Coronary artery (tissue), 2 donors: Measurements from ENCODE around the gene ARHGAP22.

Source experiments
- DNase-seq: peaks from one replicate; pipeline ENCODE4 v3.0.0-alpha.2; 2017; ENCODE audit warnings: low spot score
- H3K27ac ChIP-seq, 2 donors: fragments of 200-600 bp; sonication (generic); one replicate each; pipeline ENCODE4 v1.5.1; 2016 to 2019
- H3K4me3 ChIP-seq: fragments of 200-600 bp; sonication (generic); 2 replicates; pipeline ENCODE4 v1.5.1; 2016; ENCODE audit warnings: mild to moderate bottlenecking, moderate library complexity
- TF ChIP-seq, protein P1 (sequence below): fragments of 200-600 bp; sonication (generic); IDR thresholded peaks from one replicate; pipeline ENCODE4 v1.5.1; 2019; ENCODE audit warnings: antibody characterized with exemption

ARHGAP22 gene

DNA sequence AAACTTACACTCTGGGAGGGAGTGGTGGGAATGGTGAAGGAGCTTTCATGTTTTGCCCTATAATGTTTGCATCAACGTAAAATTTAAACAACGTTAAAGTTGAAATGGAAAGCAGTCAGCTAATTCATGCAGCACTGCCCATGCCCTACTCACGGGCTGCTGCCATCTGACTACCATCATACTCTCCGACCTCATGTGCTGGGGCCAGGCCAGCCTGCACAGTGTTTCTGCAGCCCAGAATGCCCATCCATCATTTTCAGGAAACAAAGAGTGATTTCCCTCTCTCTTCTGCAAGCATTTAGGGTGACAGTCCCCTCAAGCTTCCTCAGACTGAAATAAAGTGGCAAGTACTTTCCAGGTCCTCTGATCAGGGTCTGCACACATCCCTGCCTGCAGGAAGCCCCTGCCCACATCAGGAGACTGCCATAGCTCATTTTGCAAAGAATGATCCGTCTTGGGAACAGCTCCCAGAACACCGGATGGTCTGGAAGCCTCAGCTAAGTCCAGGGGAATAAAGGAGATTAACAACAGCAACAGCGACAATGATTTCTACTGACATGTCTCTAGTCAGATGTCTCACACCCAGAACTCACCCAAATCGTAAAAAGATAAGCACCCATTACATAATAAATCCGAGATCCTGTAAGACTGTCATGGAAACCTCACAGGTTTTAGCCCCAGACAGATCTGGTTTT lies 40.3 kb downstream of the ARHGAP22 start:
- TF ChIP-seq, protein P1, sequence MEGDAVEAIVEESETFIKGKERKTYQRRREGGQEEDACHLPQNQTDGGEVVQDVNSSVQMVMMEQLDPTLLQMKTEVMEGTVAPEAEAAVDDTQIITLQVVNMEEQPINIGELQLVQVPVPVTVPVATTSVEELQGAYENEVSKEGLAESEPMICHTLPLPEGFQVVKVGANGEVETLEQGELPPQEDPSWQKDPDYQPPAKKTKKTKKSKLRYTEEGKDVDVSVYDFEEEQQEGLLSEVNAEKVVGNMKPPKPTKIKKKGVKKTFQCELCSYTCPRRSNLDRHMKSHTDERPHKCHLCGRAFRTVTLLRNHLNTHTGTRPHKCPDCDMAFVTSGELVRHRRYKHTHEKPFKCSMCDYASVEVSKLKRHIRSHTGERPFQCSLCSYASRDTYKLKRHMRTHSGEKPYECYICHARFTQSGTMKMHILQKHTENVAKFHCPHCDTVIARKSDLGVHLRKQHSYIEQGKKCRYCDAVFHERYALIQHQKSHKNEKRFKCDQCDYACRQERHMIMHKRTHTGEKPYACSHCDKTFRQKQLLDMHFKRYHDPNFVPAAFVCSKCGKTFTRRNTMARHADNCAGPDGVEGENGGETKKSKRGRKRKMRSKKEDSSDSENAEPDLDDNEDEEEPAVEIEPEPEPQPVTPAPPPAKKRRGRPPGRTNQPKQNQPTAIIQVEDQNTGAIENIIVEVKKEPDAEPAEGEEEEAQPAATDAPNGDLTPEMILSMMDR = no peak
- Histone ChIP-seq H3K4me3 (no peak overlapping the region), H3K27ac (no peak overlapping the region)
- peak; percentile 29 for DNase-seq

DNA sequence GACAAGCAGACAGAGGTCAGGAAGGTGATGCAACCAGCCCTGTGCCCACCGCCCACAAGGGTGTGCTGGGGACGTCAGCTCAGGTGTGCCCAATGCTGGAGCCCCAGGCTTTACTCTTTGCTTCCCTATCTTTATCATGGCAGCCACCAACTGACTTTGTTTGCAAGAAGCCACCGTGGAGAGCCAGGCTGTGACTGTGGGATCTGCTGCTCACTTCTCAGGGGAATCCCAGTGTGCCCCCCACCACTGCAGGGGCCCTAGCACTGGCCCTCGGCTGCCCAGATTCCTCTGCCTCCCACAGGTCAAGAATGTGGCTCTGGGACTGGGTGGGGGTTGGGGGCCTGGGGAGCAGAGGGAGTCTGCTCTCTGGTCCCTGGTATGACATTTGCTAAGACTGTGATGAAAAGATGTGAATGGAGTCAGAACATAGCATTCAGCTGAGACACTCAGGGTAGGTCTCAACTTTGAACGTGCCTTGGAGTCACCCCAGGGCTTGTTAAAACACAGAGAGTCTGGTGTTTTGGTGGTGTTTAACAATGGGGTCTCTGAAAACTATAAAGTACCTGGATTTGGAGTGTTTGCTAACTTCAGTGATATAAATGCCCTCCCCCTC lies 47.3 kb downstream of the ARHGAP22 start:
- DNase-seq = peak; percentile 55
- Histone ChIP-seq H3K4me3 (no peak overlapping the region), H3K27ac (no peak overlapping the region)
- TF ChIP-seq, protein P1 = no peak

DNA sequence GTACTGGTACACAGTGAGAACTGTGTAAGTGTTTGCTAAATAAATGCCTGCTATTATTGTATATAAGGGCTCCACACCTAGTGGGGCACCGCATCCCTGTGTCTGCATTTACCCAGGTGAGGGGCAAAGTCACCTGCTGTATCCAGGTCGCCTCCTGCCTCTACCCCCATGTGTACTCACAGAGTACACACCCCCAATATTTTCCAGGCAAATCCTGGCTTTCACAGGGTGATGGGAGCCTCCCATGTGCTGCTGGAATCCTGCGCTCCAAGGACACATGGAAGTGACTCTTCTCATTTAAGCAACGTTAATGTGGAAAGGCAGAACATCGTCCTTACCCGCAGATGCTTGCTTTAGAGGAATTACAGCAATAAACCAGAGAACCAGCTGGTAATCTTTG lies 48.2 kb downstream of the ARHGAP22 start:
- peak; percentile 50 for DNase-seq
- H3K4me3 ChIP-seq = no peak overlapping the region
- TF ChIP-seq, protein P1 = no peak
- no peak overlapping the region for H3K27ac ChIP-seq

DNA sequence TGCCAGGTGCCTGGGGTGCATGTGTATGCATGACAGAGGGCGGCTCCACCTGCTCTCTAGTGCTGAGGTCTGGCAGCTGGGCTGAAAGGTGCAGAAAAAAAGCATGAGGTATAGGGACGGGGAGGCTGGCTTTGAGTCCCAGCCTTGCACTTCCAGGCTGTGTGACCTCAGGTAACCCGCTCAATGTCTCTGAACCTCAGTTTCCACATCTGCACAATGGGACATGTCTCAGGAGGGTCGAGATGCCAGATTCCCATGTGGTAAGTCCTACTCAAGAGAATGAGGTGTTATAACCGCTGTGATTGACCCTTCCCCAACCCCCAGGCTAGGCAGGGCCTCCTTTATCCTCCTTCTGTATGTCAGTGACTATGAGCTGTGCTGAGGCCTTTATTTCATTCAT lies 48.8 kb downstream of the ARHGAP22 start:
- Histone ChIP-seq H3K4me3 (no peak overlapping the region), H3K27ac (no peak overlapping the region)
- DNase-seq = no peak
- TF ChIP-seq, protein P1 = no peak

DNA sequence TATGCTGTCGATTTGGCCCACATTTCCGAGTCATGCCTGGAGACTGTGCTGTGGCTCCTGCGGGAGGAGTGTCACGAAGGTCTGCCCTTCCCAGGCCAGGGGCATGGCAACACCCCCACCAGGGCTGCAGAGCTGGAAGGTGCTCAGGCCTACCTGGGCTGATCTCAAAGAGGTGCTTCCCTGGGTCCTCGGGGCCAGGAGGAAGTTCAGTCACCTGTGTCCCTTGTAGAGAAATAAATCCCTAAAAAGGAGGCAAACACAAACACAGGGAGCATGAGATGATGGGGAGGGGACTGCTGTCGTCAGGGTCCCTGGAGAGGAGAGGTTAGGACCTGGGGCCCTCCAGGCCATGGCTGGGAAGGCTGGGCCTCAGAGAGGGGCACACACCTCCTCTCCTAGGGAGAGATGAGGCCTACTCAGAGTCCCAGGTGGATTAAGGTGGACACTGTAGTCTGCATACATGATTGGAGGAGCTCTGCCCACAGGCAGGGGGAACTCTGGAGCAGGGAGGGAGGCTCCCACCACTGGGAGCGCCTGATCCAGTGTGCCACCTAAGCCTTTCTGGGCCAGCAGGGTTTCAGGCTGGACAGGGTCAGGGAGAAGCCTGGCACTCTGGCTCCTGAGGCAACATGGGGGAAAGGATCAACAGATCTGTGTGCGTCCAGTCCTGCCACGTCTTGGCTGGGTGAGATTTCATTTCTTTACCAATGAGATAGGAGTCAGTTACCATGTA lies 49.4 kb downstream of the ARHGAP22 start:
- DNase-seq = peak; percentile 62
- TF ChIP-seq, protein P1 = no peak
- Histone ChIP-seq H3K4me3 (no peak overlapping the region), H3K27ac (no peak overlapping the region)

DNA sequence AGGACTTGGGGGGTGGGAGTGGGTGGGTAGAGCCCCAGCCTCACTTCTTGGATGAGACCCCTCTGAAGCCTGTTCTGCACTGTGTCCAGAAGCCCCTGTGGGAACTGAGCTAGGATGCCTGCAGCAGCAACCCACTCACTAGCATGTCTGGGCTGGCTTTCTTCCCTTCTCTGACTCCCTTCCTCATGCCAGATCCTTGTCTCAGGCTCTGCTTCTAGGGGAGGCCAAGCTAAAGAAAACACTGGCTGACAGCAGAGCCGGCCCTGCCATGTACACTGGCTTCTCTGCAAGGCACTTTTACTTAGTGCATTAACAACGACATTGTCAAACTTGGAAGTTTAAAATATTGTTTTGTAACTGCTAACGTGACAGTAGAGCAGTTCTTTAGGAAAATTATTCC lies 50.2 kb downstream of the ARHGAP22 start:
- no peak overlapping the region for H3K27ac ChIP-seq
- no peak for DNase-seq
- TF ChIP-seq, protein P1 = no peak
- no peak overlapping the region for H3K4me3 ChIP-seq
